Neuronal stem cell (in vitro differentiated cells): ENCODE measurements around the gene SEMA4G.

Experiments
- DNase-seq: peaks from one replicate; pipeline ENCODE4 v3.0.0-alpha.2; 2013; ENCODE audit warnings: low spot score
- H2AFZ ChIP-seq: one replicate; pipeline ENCODE4 v1.6.1; 2013; ENCODE audit warnings: mild to moderate bottlenecking, low read length, inconsistent platforms
- H2AK5ac ChIP-seq: 2 replicates; pipeline ENCODE4 v1.6.1; 2013; ENCODE audit warnings: low read depth, mild to moderate bottlenecking, inconsistent platforms, low read length, moderate library complexity, mixed read lengths
- H2BK120ac ChIP-seq: 2 replicates; pipeline ENCODE4 v1.6.1; 2013; ENCODE audit warnings: low read depth, mild to moderate bottlenecking, inconsistent platforms, low read length, moderate library complexity, mixed read lengths
- H2BK12ac ChIP-seq: one replicate; pipeline ENCODE4 v1.6.1; 2013; ENCODE audit warnings: low read length, inconsistent platforms
- H2BK15ac ChIP-seq: 2 replicates; pipeline ENCODE4 v1.6.1; 2013; ENCODE audit warnings: mild to moderate bottlenecking, low read length, inconsistent platforms, mixed read lengths
- H2BK5ac ChIP-seq: one replicate; pipeline ENCODE4 v1.6.1; 2013; ENCODE audit warnings: inconsistent platforms, mild to moderate bottlenecking, low read length, moderate library complexity
- H3K14ac ChIP-seq: one replicate; pipeline ENCODE4 v1.6.1; 2013; ENCODE audit warnings: low read length, inconsistent platforms
- H3K18ac ChIP-seq: 2 replicates; pipeline ENCODE4 v1.6.1; 2013; ENCODE audit warnings: low read length, inconsistent platforms
- H3K23ac ChIP-seq: 2 replicates; pipeline ENCODE4 v1.6.1; 2013; ENCODE audit warnings: low read depth, mild to moderate bottlenecking, mixed read lengths, low read length, inconsistent platforms; ENCODE audit not compliant: poor library complexity
- H3K27ac ChIP-seq: replicated peaks from 3 replicates; pipeline ENCODE4 v1.5.1; 2013; ENCODE audit warnings: low read length, inconsistent platforms
- H3K27me3 ChIP-seq, 3 experiments: 2 replicates each; pipeline ENCODE4 v1.6.1; 2013; ENCODE audit warnings: low read length in 3 of 3, mild to moderate bottlenecking in 2 of 3, inconsistent platforms in 1 of 3, low read depth in 1 of 3, mixed read lengths in 1 of 3, moderate library complexity in 1 of 3; ENCODE audit not compliant: control insufficient read depth in 3 of 3, insufficient read depth in 3 of 3
- H3K36me3 ChIP-seq, 2 donors: replicated peaks in 1 of 2; 2 replicates each; pipeline ENCODE4 v1.6.1; 2013; ENCODE audit warnings: low read length in 2 of 2; ENCODE audit not compliant: control insufficient read depth in 2 of 2, insufficient read depth in 2 of 2
- H3K4ac ChIP-seq: 2 replicates; pipeline ENCODE4 v1.6.1; 2013; ENCODE audit warnings: inconsistent platforms, mild to moderate bottlenecking, low read length, moderate library complexity
- H3K4me1 ChIP-seq, 2 donors: 1 replicate in 1 of 2; 2 replicates in 1 of 2; pipeline ENCODE4 v1.6.1; 2013; ENCODE audit warnings: low read length in 2 of 2, low read depth in 1 of 2; ENCODE audit not compliant: control insufficient read depth in 2 of 2, insufficient read depth in 1 of 2
- H3K4me2 ChIP-seq: one replicate; pipeline ENCODE4 v1.6.1; 2013; ENCODE audit warnings: mild to moderate bottlenecking, low read length, inconsistent platforms; ENCODE audit not compliant: insufficient read depth, poor library complexity, severe bottlenecking
- H3K4me3 ChIP-seq, 2 donors: 2 replicates each; pipeline ENCODE4 v1.5.1; 2013; ENCODE audit warnings: low read length in 2 of 2, mild to moderate bottlenecking in 2 of 2, inconsistent platforms in 1 of 2, moderate library complexity in 1 of 2
- H3K79me1 ChIP-seq: one replicate; pipeline ENCODE4 v1.6.1; 2013; ENCODE audit warnings: low read depth, mild to moderate bottlenecking, inconsistent platforms, low read length, moderate library complexity
- H3K9ac ChIP-seq: one replicate; pipeline ENCODE4 v1.6.1; 2013; ENCODE audit warnings: mild to moderate bottlenecking, low read depth, low read length, inconsistent platforms; ENCODE audit not compliant: poor library complexity
- H3K9me3 ChIP-seq, 2 donors: replicated peaks in 1 of 2; 2 replicates each; pipeline versions ENCODE3 to v1.6.1; 2013; ENCODE audit warnings: low read length in 2 of 2, mild to moderate bottlenecking in 2 of 2, inconsistent platforms in 1 of 2, low read depth in 1 of 2, mixed read lengths in 1 of 2, moderate library complexity in 1 of 2; ENCODE audit not compliant: control insufficient read depth in 2 of 2, insufficient read depth in 1 of 2
- H4K8ac ChIP-seq: one replicate; pipeline ENCODE4 v1.6.1; 2013; ENCODE audit warnings: low read depth, mild to moderate bottlenecking, inconsistent platforms, low read length, moderate library complexity
- H4K91ac ChIP-seq: one replicate; pipeline ENCODE4 v1.6.1; 2013; ENCODE audit warnings: low read length, low read depth, mild to moderate bottlenecking, inconsistent platforms; ENCODE audit not compliant: poor library complexity
- WGBS, 2 donors: extraction: QIAGEN DNeasy Blood & Tissue Kit; methylation state at CpG; one replicate each; pipeline ENCODE4 v1.1.7; 2013; ENCODE audit warnings: missing lambda C conversion rate in 2 of 2, mixed read lengths in 1 of 2; ENCODE audit not compliant: insufficient read length in 2 of 2, insufficient replicate concordance in 1 of 2; ENCODE audit errors: extremely low coverage in 2 of 2; 5-methylcytosine and 5-hydroxymethylcytosine counted together

The SEMA4G gene

GRCh38 chr10:100978121-100978900 is 9.0 kb downstream of the SEMA4G start:
- Histone ChIP-seq H3K4ac (no peak overlapping the region), H3K27me3 (no peaks in the 10 kb centered on the region), H3K23ac (no peak overlapping the region), H2AK5ac (no peak overlapping the region), H3K79me1 (no peaks in the 10 kb centered on the region), H3K27ac (no peak overlapping the region), H4K8ac (no peak overlapping the region), H2BK5ac (no peak overlapping the region), H2BK12ac (no peak overlapping the region), H3K4me1 (no peaks in the 10 kb centered on the region), H3K9me3 (no peaks in the 10 kb centered on the region), H2BK120ac (no peak overlapping the region), H3K4me3 (no peak overlapping the region), H3K18ac (no peak overlapping the region), H3K36me3 (peaks cover 35 to 48% of the 10 kb centered on the region in 2 donors), H4K91ac (no peak overlapping the region), H3K4me2 (no peak overlapping the region), H3K14ac (no peak overlapping the region), H3K9ac (no peak overlapping the region), H2AFZ (no peak overlapping the region), H2BK15ac (no peak overlapping the region)
- DNase-seq: no peak
- WGBS, 2 donors: no CpG with 5 or more reads among the region's 13 CpGs

- H2AFZ ChIP-seq: no peak overlapping the region
- no peaks in the 10 kb centered on the region for H3K4me1 ChIP-seq
- no peak overlapping the region for H3K14ac ChIP-seq
- H4K8ac ChIP-seq: no peak overlapping the region
- H4K91ac ChIP-seq: no peak overlapping the region
- no CpG with 5 or more reads among the region's 10 CpGs for WGBS, 2 donors
- H3K27ac ChIP-seq: no peak overlapping the region
- no peak overlapping the region for H2AK5ac ChIP-seq
- no peak overlapping the region for H3K4me3 ChIP-seq
- no peaks in the 10 kb centered on the region for H3K27me3 ChIP-seq
- H3K9ac ChIP-seq: no peak overlapping the region
- no peak overlapping the region for H3K4me2 ChIP-seq
- H3K4ac ChIP-seq: no peak overlapping the region
- H2BK15ac ChIP-seq: no peak overlapping the region
- no peak overlapping the region for H2BK5ac ChIP-seq
- DNase-seq: no peak
- no peaks in the 10 kb centered on the region for H3K9me3 ChIP-seq
- no peaks in the 10 kb centered on the region for H3K79me1 ChIP-seq
- no peak overlapping the region for H3K23ac ChIP-seq
- H2BK12ac ChIP-seq: no peak overlapping the region
- H3K18ac ChIP-seq: no peak overlapping the region
- no peak overlapping the region for H2BK120ac ChIP-seq
- H3K36me3 ChIP-seq: peaks cover 38 to 51% of the 10 kb centered on the region in 2 donors
Measured at GRCh38 chr10:100978901-100979195, 9.5 kb downstream of the SEMA4G start.

- Histone ChIP-seq H3K9me3 (no peaks in the 10 kb centered on the region), H2AK5ac (no peak overlapping the region), H3K4me3 (no peak overlapping the region), H3K79me1 (no peaks in the 10 kb centered on the region), H2BK120ac (no peak overlapping the region), H2AFZ (no peak overlapping the region), H2BK15ac (no peak overlapping the region), H3K14ac (no peak overlapping the region), H3K4ac (no peak overlapping the region), H3K9ac (no peak overlapping the region), H3K36me3 (peaks cover 38 to 61% of the 10 kb centered on the region in 2 donors), H3K27ac (no peak overlapping the region), H3K27me3 (no peaks in the 10 kb centered on the region), H3K4me1 (no peaks in the 10 kb centered on the region), H4K91ac (no peak overlapping the region), H4K8ac (no peak overlapping the region), H3K4me2 (no peak overlapping the region), H2BK5ac (peak overlapping the region; percentile 3), H3K18ac (no peak overlapping the region), H3K23ac (no peak overlapping the region), H2BK12ac (no peak overlapping the region)
- DNase-seq: no peak
- no CpG with 5 or more reads among the region's 16 CpGs for WGBS, 2 donors
Measured at GRCh38 chr10:100979791-100980272, 10.5 kb downstream of the SEMA4G start.

- no peak overlapping the region for H3K23ac ChIP-seq
- no peaks in the 10 kb centered on the region for H3K27me3 ChIP-seq
- no peaks in the 10 kb centered on the region for H3K4me1 ChIP-seq
- H3K18ac ChIP-seq: no peak overlapping the region
- H2BK15ac ChIP-seq: no peak overlapping the region
- no peak overlapping the region for H3K9ac ChIP-seq
- H2BK120ac ChIP-seq: no peak overlapping the region
- H2BK5ac ChIP-seq: peak overlapping the region; percentile 3
- no peak overlapping the region for H3K4me3 ChIP-seq
- H3K9me3 ChIP-seq: no peaks in the 10 kb centered on the region
- no peak overlapping the region for H3K4ac ChIP-seq
- peaks cover 39 to 66% of the 10 kb centered on the region in 2 donors for H3K36me3 ChIP-seq
- H3K27ac ChIP-seq: no peak overlapping the region
- H3K4me2 ChIP-seq: no peak overlapping the region
- H3K14ac ChIP-seq: no peak overlapping the region
- H2AFZ ChIP-seq: no peak overlapping the region
- WGBS, 2 donors: no CpG with 5 or more reads among the region's 2 CpGs
- DNase-seq: no peak
- H2AK5ac ChIP-seq: no peak overlapping the region
- H4K8ac ChIP-seq: no peak overlapping the region
- H3K79me1 ChIP-seq: no peaks in the 10 kb centered on the region
- H2BK12ac ChIP-seq: no peak overlapping the region
- H4K91ac ChIP-seq: no peak overlapping the region
Measured at GRCh38 chr10:100980311-100980710, 11.0 kb downstream of the SEMA4G start.
